Adrenal gland (tissue), 12 donors: Measurements from ENCODE around the gene ATP5PD. TPM values are rescaled to one million over a fixed set of nuclear protein-coding genes. Genes with fewer than 3 reads are reported as not detected.

Experiments used
- DNase-seq, 7 donors: peaks; one replicate each; pipeline ENCODE4 v3.0.0-alpha.2; 2019 to 2020
- H3K27ac ChIP-seq, 5 donors: fragments of 200-600 bp; sonication (generic) in 4 of 5; 1 replicate in 3 of 5; 2 replicates in 2 of 5; pipeline versions ENCODE4 v1.5.1 to v1.8.0; 2016 to 2020; ENCODE audit warnings: mild to moderate bottlenecking in 1 of 5
- H3K27me3 ChIP-seq: fragments of 200-600 bp; 2 replicates; pipeline ENCODE4 v1.8.0; 2021
- H3K36me3 ChIP-seq, 2 donors: fragments of 200-600 bp; replicated peaks in 1 of 2; 1 replicate in 1 of 2; 2 replicates in 1 of 2; pipeline versions ENCODE4 v1.5.1 to v1.8.0; 2018 to 2022
- H3K4me1 ChIP-seq, 2 donors: fragments of 200-600 bp; replicated peaks in 1 of 2; 1 replicate in 1 of 2; 2 replicates in 1 of 2; pipeline versions ENCODE4 v1.5.1 to v1.8.0; 2018 to 2021
- H3K4me3 ChIP-seq, 4 donors: fragments of 200-600 bp; sonication (generic) in 3 of 4; one replicate each; pipeline ENCODE4 v1.5.1; 2016 to 2018
- H3K9me3 ChIP-seq, 3 donors: fragments of 200-600 bp; sonication (generic) in 1 of 3; replicated peaks in 1 of 3; 1 replicate in 2 of 3; 2 replicates in 1 of 3; pipeline versions ENCODE4 v1.5.1 to v1.8.0; 2016 to 2021
- CTCF ChIP-seq, 6 experiments: fragments of 450-650 bp in 4 of 6; fragments of 200-600 bp in 2 of 6; sonication (generic) in 1 of 6; IDR thresholded peaks; 1 replicate in 5 of 6; 2 replicates in 1 of 6; pipeline versions ENCODE4 v1.5.1 to v1.8.0; 2016 to 2021; ENCODE audit warnings: antibody characterized with exemption in 6 of 6, mild to moderate bottlenecking in 2 of 6, moderate library complexity in 1 of 6
- POLR2A ChIP-seq, 2 donors: fragments of 450-650 bp; IDR thresholded peaks; one replicate each; pipeline ENCODE4 v1.6.1; 2017; ENCODE audit warnings: antibody characterized with exemption in 2 of 2, mild to moderate bottlenecking in 2 of 2, moderate library complexity in 1 of 2
- WGBS, 4 donors: extraction: QIAGEN DNeasy Blood & Tissue Kit in 2 of 4; methylation state at CpG; one replicate each; pipeline versions ENCODE4 v1.1.5 to v1.1.7; 2013 to 2017; 5-methylcytosine and 5-hydroxymethylcytosine counted together
- intact Hi-C, 2 donors: fragments of 100-400 bp; cut with DNase I; formaldehyde crosslinking; loops; one replicate each; pipeline versions ENCODE4 v1.14.1 to v1.15.0; 2022 to 2023
- polyA plus RNA-seq, 3 donors: library from polyadenylated mRNA; stranded (reverse); fragments of 200-250 nt in 2 of 3; fragments of 350-450 nt in 1 of 3; fragmentation: Illumina TruSeq in 1 of 3; extraction: RNeasy Lipid Tissue Mini Kit (QIAGEN cat#74804) in 1 of 3; gene quantifications; one replicate each; pipeline ENCODE4 v1.2.3, GENCODE V29; 2013 to 2014
- total RNA-seq, 9 donors: library from RNA; depleted of rRNA in 4 of 9; stranded (reverse); fragments of >200 nt in 4 of 9; fragments of 120-200 nt in 1 of 9; fragmentation: NEBNext Ultra II Directional in 1 of 9; extraction: Animal tissue kit (Norgen Biotek cat#: 25700) in 1 of 9; gene quantifications; one replicate each; pipeline versions ENCODE4 v1.1.0 to v1.2.4, GENCODE V29; 2013 to 2023
- donor health status: healthy with polysubstance abuse.
- donor health status: Bipolar disorder and iron deficiency.
- donor health status: DM: yes; HTN: yes; CAD: no.
- donor health status: DM: no; HTN: no; CAD: no.
- donor health status: DM: no; HTN: no; CAD: no.
- donor health status: DM: yes; HTN: yes; CAD: no.

The ATP5PD gene
- total and polyA plus RNA-seq, 12 donors = 215 to 826 (median 308) TPM

DNA sequence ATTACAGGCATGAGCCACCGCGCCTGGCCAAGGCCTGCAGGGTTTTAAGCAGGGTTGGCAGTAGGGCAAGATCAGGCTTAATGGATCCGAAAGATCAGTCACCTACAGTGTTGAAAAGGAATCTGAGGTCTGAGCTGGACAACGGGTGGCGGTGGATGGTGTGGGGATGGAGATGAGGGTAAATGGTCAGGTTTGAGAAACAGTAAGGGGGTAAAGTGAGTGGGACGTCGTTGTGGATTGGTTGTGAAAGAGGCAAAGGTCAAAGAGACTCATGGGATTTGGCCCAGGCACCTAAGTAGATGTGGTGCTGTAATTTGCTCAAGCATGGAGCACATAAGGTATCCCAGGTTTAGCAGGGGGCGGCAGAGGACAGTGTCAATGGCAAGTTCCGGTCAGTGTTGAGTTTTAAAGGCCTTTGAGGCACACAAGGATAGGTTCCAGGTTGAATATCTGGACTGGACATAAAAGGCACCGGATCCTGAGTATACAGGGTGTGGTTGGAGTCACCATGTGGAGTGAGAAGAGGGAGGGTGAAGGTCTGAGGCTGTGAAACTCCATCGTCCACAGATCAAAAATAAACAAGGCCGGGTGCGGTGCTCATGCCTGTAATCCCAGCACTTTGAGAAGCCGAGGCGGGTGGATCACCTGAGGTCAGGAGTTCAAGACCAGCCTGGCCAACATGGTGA lies 39.9 kb upstream of the ATP5PD start:
- intact Hi-C loops = no loop called here
- H3K4me1 ChIP-seq = peaks cover 0 to 19% of the 10 kb centered on the region in 2 donors
- WGBS, 4 donors = 78 to 83% (median 80%) methylated on average over 14 to 15 of the region's 15 CpGs
- DNase-seq = no peak
- H3K9me3 ChIP-seq = no peaks in the 10 kb centered on the region
- TF ChIP-seq CTCF (IDR thresholded peaks at IDR 0.05) (no peak), POLR2A (IDR thresholded peaks at IDR 0.05) (no peak)
- H3K27me3 ChIP-seq = no peaks in the 10 kb centered on the region
- no peak overlapping the region for H3K4me3 ChIP-seq
- H3K36me3 ChIP-seq = no peaks in the 10 kb centered on the region
- H3K27ac ChIP-seq = peak overlapping the region in 1 of 5 donors; percentile 77

DNA sequence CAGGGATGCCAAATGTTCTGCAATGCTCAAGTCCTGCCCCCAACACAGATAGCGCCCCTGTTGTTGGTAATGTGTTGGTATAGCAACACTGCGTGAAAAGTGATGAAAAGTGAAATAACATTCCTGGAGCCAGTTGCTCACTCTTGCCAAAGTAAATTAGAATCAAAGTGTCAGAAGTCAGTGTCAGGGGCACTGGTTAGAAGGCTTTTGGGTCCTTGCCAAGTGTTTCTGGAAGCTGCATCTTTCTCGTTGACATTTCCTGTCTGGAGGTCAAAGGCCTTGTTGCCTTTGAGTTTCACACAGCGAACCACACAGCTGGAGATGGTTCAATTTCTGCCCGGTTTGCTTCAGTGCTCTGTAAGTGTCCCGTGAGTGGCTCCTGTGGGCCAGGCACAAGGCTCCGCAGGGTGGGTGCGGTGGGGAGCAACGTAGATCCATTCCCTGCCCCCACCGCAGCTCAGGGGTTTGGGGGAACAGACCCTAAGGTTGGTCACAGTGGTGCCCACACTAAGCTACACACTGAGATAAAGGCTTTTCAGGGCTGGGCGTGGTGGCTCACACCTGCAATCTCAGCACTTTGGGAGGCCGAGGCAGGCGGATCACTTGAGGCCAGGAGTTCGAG lies 37.4 kb upstream of the ATP5PD start:
- Histone ChIP-seq H3K27ac (peak overlapping the region in 1 of 5 donors; percentile 65), H3K9me3 (no peaks in the 10 kb centered on the region), H3K4me1 (peaks cover 1 to 19% of the 10 kb centered on the region in 2 donors), H3K4me3 (no peak overlapping the region), H3K36me3 (no peaks in the 10 kb centered on the region), H3K27me3 (no peaks in the 10 kb centered on the region)
- intact Hi-C loops = no loop called here
- WGBS, 4 donors = 67 to 71% (median 69%) methylated on average over 10 to 14 of the region's 14 CpGs
- DNase-seq = peak in 4 of 7 donors; percentile 52 to 72 (median 55)
- no peak for TF ChIP-seq CTCF (IDR thresholded peaks at IDR 0.05)
- no peak for TF ChIP-seq POLR2A (IDR thresholded peaks at IDR 0.05)

GRCh38 chr17:75082683-75083082 lies 35.9 kb upstream of the ATP5PD start:
- WGBS, 4 donors = 70 to 81% (median 79%) methylated on average over 6 of the region's 6 CpGs
- no peaks in the 10 kb centered on the region for H3K27me3 ChIP-seq
- TF ChIP-seq CTCF (IDR thresholded peaks at IDR 0.05) (no peak), POLR2A (IDR thresholded peaks at IDR 0.05) (no peak)
- no peak overlapping the region for H3K27ac ChIP-seq
- no peak overlapping the region for H3K4me3 ChIP-seq
- no peaks in the 10 kb centered on the region for H3K9me3 ChIP-seq
- peaks cover 12 to 27% of the 10 kb centered on the region in 2 donors for H3K4me1 ChIP-seq
- no peak for DNase-seq
- intact Hi-C loops = no loop called here
- H3K36me3 ChIP-seq = no peaks in the 10 kb centered on the region

- WGBS, 4 donors = 80 to 83% (median 81%) methylated on average over 12 to 13 of the region's 13 CpGs
- H3K4me1 ChIP-seq = peaks cover 14 to 34% of the 10 kb centered on the region in 2 donors
Measured at GRCh38 chr17:75081611-75082540, 35.1 kb upstream of the ATP5PD start.

More at GRCh38 chr17:75081611-75082540, 35.1 kb upstream of the ATP5PD start:
- intact Hi-C loops = no loop called here
- Histone ChIP-seq H3K27me3 (no peaks in the 10 kb centered on the region), H3K27ac (no peak overlapping the region), H3K4me3 (no peak overlapping the region), H3K9me3 (no peaks in the 10 kb centered on the region), H3K36me3 (no peaks in the 10 kb centered on the region)
- DNase-seq = no peak
- TF ChIP-seq CTCF (IDR thresholded peaks at IDR 0.05) (no peak), POLR2A (IDR thresholded peaks at IDR 0.05) (no peak)
